Measurements from ENCODE around the gene PDGFA.

The PDGFA gene

DNA sequence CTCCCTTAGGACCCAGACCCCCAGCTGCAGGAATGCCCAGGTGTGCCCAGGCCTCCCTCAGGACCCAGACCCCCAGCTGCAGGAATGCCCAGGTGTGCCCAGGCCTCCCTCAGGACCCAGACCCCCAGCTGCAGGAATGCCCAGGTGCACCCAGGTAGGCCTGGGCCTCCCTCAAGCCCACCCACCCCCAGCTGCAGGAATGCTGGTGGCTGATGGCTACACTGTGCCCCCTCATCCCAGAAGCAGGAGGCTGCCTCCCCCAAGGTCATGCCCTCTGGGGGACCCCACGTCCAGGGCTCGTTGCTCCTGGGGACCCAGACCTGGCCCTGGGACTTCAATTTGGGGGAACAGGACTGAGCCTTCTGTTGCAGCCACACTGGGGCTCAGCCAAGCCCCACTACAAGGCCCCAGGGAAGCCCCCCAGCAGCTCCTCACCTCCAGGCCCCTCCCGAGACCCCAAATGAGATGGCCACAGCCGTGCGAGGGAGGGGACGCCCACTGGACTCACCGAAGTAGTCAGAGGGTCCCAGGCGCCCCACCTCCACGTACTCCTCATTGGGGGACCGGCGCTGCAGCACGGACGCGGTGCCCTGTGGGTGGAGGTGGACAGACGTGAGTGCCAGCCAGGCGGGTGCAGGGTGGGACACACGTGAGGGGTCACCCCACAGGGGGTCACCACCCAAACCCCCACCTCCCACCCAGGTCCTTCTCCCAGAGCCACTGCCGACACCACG lies 31.4 kb upstream of the PDGFA start:
- in situ Hi-C loops (cut with MboI; ENCODE audit: low sequenced_read_pairs, unreplicated experiment): no loop called here
- DNase-seq (ENCODE audit: low spot score): no peak
- no peak for TF ChIP-seq CTCF (IDR thresholded peaks at IDR 0.05; ENCODE audit: borderline replicate concordance, control extremely low read depth, extremely low read depth, insufficient read depth, missing control alignments)

GRCh38 chr7:549891-550625 lies 30.4 kb upstream of the PDGFA start:
- in situ Hi-C loops (cut with MboI; ENCODE audit: low sequenced_read_pairs, unreplicated experiment): no loop called here
- no peak for DNase-seq (ENCODE audit: low spot score)
- no peak for TF ChIP-seq CTCF (IDR thresholded peaks at IDR 0.05; ENCODE audit: borderline replicate concordance, control extremely low read depth, extremely low read depth, insufficient read depth, missing control alignments)

- DNase-seq (ENCODE audit: low spot score): no peak
- in situ Hi-C loops (cut with MboI; ENCODE audit: low sequenced_read_pairs, unreplicated experiment): no loop called here
- TF ChIP-seq CTCF (IDR thresholded peaks at IDR 0.05; ENCODE audit: borderline replicate concordance, control extremely low read depth, extremely low read depth, insufficient read depth, missing control alignments): no peak
Measured at GRCh38 chr7:549066-549890, 29.6 kb upstream of the PDGFA start.

DNA sequence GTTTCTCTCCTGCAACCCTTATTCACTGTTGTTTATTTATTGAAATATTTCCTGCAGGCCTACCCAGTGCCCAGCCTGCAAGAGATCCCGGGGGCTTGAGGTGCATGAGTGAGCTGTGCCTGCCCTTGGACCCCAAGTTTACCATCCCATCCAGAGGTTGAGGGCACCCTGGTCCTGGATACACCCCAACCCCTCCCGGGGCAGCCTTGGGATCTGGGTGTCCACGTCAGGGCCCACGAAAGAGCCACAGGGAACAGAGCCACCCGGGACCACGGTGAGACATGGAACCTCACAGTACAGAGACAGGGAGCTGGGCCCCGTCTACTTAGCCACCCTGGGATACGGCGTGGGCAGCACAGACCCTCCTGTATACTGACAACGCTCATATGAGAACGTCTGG lies 28.8 kb upstream of the PDGFA start:
- in situ Hi-C loops (cut with MboI; ENCODE audit: low sequenced_read_pairs, unreplicated experiment): no loop called here
- TF ChIP-seq CTCF (IDR thresholded peaks at IDR 0.05; ENCODE audit: borderline replicate concordance, control extremely low read depth, extremely low read depth, insufficient read depth, missing control alignments): no peak
- no peak for DNase-seq (ENCODE audit: low spot score)

DNA sequence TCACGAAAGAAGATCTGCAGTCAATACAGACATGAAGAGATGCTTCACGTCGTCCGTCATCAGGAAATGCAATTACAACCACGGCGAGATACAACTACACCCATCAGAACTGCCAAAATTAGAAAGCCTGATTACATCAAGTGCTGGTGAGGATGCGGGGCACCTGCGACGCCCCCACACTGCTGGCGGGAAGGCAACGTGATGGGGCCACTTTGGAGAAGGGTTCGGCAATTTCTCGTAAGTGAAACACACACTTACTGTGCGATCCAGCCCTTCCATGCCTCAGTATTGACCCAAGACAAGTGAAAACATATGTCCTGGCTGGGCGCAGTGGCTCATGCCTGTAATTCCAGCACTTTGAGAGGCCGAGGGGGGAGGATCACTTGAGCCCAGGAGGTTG lies 25.8 kb upstream of the PDGFA start:
- DNase-seq (ENCODE audit: low spot score): no peak
- in situ Hi-C loops (cut with MboI; ENCODE audit: low sequenced_read_pairs, unreplicated experiment): no loop called here
- TF ChIP-seq CTCF (IDR thresholded peaks at IDR 0.05; ENCODE audit: borderline replicate concordance, control extremely low read depth, extremely low read depth, insufficient read depth, missing control alignments): no peak
